Fibroblast of skin of scalp (primary cell): ENCODE data around the gene ARMH3.

Source experiments
- DNase-seq: peaks from one replicate; pipeline ENCODE4 v3.0.0-alpha.2; 2013

Gene ARMH3

GRCh38 chr10:101829561-101830315, 226.2 kb downstream of the ARMH3 start:
- DNase-seq, result peak; percentile 43

- no peak for DNase-seq
Observed at GRCh38 chr10:101828766-101829551, 227.0 kb downstream of the ARMH3 start.

- no peak for DNase-seq
Observed at GRCh38 chr10:101827919-101828600, 227.9 kb downstream of the ARMH3 start.

GRCh38 chr10:101826852-101827434, 229.0 kb downstream of the ARMH3 start:
- DNase-seq, result no peak

GRCh38 chr10:101824736-101825135, 231.2 kb downstream of the ARMH3 start:
- no peak for DNase-seq

GRCh38 chr10:101818872-101819633, 236.9 kb downstream of the ARMH3 start:
- DNase-seq, result no peak

GRCh38 chr10:101818119-101818871, 237.7 kb downstream of the ARMH3 start, which contains the start of gene OGA:
Gene OGA, minus strand, starts transcription at chr10:101818444. Its CDS starts 422 bp downstream, at chr10:101818022.
- DNase-seq, result peak; percentile 100

- DNase-seq, result peak; percentile 95
Observed at GRCh38 chr10:101817337-101818118, 238.4 kb downstream of the ARMH3 start.

GRCh38 chr10:101816913-101817336, 239.0 kb downstream of the ARMH3 start:
- DNase-seq, result no peak

GRCh38 chr10:101816376-101816775, 239.6 kb downstream of the ARMH3 start:
- DNase-seq, result no peak

GRCh38 chr10:101814466-101815071, 241.4 kb downstream of the ARMH3 start:
- DNase-seq, result peak; percentile 35

- no peak for DNase-seq
Observed at GRCh38 chr10:101812606-101813005, 243.4 kb downstream of the ARMH3 start.

GRCh38 chr10:101807158-101807557, 248.8 kb downstream of the ARMH3 start:
- DNase-seq, result no peak

GRCh38 chr10:101803511-101803910, 252.5 kb downstream of the ARMH3 start:
- no peak for DNase-seq

GRCh38 chr10:101797403-101798059, 258.4 kb downstream of the ARMH3 start:
- no peak for DNase-seq
